Measurements from ENCODE around the gene RPRD1A. TPM values are rescaled to one million over a fixed set of nuclear protein-coding genes. Genes with fewer than 3 reads are reported as not detected.
"Not testable (repeated sequence)": the region's sequence is repeated elsewhere in the genome, so short reads cannot be mapped to it uniquely, and the experiment has no call there.

RPRD1A gene
- total RNA-seq, 2 experiments from 2014 or later = 27.9 to 32.1 TPM

DNA sequence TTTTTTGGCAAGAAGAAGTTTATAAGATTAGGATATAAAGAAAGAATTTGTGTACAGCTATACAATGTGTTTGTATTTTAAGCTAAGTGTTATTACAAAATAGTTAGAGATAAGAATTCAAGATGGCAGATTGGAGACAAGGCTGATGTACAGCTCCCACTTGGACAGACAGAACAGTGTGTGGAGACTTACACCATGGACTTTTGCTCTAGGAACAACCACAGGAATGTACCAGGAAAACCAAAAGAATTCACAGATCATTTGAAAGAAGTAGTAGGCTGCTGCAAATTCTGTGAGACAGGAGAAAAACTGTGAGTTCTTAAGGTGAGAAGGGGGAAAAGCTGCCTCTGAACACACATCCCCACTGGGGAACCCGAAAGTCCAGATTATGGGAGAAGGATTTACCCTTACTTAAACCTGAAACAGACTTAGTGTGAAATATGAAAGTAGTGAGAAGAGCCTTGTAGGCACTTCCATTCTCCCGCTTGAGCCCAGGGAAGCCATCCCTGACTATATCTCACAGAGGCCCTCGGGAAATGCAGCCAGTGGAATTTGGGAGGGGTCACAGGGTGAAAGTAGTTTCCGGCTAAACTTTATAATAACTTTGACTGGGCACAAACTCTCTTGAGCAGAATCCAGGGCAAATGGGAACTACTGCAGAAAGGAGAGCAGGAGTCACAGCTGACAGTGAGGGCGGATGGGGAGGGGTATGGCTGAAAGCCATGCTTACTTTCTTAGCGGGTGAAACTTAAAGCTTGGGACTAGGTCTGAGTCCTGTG, 11.6 kb upstream of the RPRD1A start:
- CTCF ChIA-PET = interaction anchor here (1.7 kb wide), 1 partner anchor 17 kb away, joined by 5 read pairs; no protein-coding TSS in a partner anchor
- no peak for ATAC-seq

DNA sequence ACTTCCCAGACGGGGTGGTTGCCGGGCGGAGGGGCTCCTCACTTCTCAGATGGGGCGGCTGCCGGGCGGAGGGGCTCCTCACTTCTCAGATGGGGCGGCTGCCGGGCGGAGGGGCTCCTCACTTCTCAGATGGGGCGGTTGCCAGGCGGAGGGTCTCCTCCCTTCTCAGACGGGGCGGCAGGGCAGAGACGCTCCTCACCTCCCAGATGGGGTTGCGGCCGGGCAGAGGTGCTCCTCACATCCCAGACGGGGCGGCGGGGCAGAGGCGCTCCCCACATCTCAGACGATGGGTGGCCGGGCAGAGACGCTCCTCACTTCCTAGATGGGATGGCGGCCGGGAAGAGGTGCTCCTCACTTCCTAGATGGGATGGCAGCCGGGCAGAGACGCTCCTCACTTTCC, 10.4 kb upstream of the RPRD1A start:
- intact Hi-C loops (cut with DNase I, micrococcal nuclease); H3K27me3 Mint-ChIP-seq; H3K4me1 Mint-ChIP-seq; DNase-seq; CTCF ChIA-PET; ATAC-seq; H3K4me3 Mint-ChIP-seq; H3K27ac Mint-ChIP-seq; POLR2A ChIA-PET; H3K36me3 Mint-ChIP-seq (ENCODE audit: low read depth): not testable (repeated sequence)
- peaks cover 12% of the 10 kb centered on the region for H3K9me3 Mint-ChIP-seq (ENCODE audit: low read depth)

More for the DNA sequence above, 11.6 kb upstream of the RPRD1A start:
- H3K9me3 Mint-ChIP-seq (ENCODE audit: low read depth) = peaks cover 12% of the 10 kb centered on the region
- no peak overlapping the region for H3K27ac Mint-ChIP-seq
- H3K27me3 Mint-ChIP-seq = peaks cover 3% of the 10 kb centered on the region
- no peak for DNase-seq
- peaks cover 4% of the 10 kb centered on the region for H3K4me1 Mint-ChIP-seq
- POLR2A ChIA-PET = no interaction called here
- H3K4me3 Mint-ChIP-seq = no peak overlapping the region
- intact Hi-C loops (cut with DNase I, micrococcal nuclease) = no loop called here
- no peaks in the 10 kb centered on the region for H3K36me3 Mint-ChIP-seq (ENCODE audit: low read depth)

DNA sequence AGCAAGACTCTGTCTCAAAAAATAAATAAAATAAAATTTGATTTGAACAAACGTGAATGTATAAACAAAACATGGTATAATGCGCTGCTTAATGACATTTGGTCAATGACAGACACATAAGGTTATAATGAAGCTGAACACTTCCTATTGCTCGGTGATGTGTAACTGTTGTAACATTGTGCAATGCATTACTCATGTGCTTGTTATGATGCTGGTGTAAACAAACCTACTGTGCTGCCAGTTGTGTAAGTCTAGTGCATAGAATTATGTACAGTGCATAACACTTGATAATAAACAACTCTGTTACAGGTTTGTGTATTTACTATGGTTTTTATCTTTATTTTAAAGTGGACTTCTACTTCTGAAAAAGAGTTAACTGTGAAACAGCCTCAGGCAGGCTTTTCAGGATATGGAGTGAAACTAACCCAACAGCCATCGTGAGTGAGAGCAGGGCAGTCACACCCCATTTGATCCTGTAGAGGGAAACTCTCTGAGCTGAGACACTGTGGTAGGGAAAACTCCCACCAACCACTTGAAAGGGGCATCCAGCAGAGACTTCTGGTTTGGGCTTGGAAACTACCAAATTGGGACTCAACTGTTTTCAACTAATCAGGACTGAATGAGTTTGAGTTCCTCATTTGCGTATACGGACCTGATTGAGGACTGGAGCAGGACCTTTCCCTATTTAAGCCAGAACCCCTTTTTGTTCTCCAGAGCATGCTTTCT, 8.7 kb upstream of the RPRD1A start:
- Mint-ChIP-seq H3K4me1 (no peaks in the 10 kb centered on the region), H3K27me3 (peaks cover 8% of the 10 kb centered on the region), H3K4me3 (no peak overlapping the region), H3K27ac (no peak overlapping the region), H3K9me3 (ENCODE audit: low read depth) (peaks cover 6% of the 10 kb centered on the region), H3K36me3 (ENCODE audit: low read depth) (no peaks in the 10 kb centered on the region)
- ATAC-seq (no peak), DNase-seq (no peak)
- intact Hi-C loops (cut with DNase I, micrococcal nuclease) = no loop called here
- POLR2A ChIA-PET = interaction anchor here (0.5 kb wide), 1 partner anchor 67 kb away, joined by 3 read pairs; no protein-coding TSS in a partner anchor
- CTCF ChIA-PET = no interaction called here

DNA sequence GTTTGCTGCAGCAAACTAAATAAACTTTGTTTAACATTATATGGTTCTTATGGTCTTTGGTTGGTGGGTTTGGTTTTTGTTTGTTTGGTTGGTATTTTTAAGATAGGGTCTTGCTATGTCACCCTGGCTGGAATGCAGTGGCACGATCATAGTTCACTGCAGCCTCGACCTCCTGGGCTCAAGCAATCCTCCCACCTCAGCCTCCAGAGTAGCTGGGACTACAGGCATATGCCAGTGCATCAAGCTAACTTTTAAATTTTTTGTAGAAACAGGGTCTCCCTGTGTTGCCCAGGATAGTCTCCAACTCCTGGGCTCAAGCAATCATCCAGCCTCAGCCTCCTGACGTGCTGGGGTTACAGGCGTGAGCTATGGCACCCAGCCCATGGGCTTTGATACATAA, 7.1 kb upstream of the RPRD1A start:
- DNase-seq = no peak
- intact Hi-C loops (cut with DNase I, micrococcal nuclease) = no loop called here
- ATAC-seq = no peak
- Mint-ChIP-seq H3K4me1 (no peaks in the 10 kb centered on the region), H3K27me3 (peaks cover 11% of the 10 kb centered on the region), H3K9me3 (ENCODE audit: low read depth) (no peaks in the 10 kb centered on the region), H3K36me3 (ENCODE audit: low read depth) (no peaks in the 10 kb centered on the region), H3K27ac (no peak overlapping the region), H3K4me3 (no peak overlapping the region)
- ChIA-PET POLR2A (interaction anchor here (0.6 kb wide), 1 partner anchor 851 kb away, joined by 3 read pairs; no protein-coding TSS in a partner anchor), CTCF (interaction anchor here (0.8 kb wide), 1 partner anchor 125 kb away, joined by 3 read pairs; no protein-coding TSS in a partner anchor)

DNA sequence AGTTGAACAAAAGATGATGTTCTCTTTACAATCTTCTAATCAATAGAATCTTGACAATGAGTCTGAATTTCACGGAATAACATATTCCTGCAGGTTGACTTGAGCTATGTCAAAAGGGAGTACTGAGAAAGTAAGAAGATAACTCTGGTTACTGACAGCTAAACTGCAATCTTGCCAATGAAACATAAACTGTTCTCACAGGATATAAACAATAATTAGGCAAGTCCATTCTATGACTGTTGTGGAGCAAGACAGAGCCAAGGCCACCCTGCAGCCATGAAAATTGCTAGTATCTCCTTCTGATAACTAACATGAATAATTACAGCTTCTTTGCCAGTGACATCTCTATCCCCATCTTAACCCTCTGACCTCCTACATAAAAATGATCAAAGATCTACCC, 6.3 kb upstream of the RPRD1A start:
- Mint-ChIP-seq H3K4me1 (no peaks in the 10 kb centered on the region), H3K9me3 (ENCODE audit: low read depth) (no peaks in the 10 kb centered on the region), H3K4me3 (no peak overlapping the region), H3K36me3 (ENCODE audit: low read depth) (no peaks in the 10 kb centered on the region), H3K27me3 (peaks cover 11% of the 10 kb centered on the region), H3K27ac (no peak overlapping the region)
- ATAC-seq (no peak), DNase-seq (no peak)
- POLR2A ChIA-PET = interaction anchor here (0.6 kb wide), 1 partner anchor 852 kb away, joined by 3 read pairs; no protein-coding TSS in a partner anchor
- CTCF ChIA-PET = interaction anchor here (1.0 kb wide), 1 partner anchor 117 kb away, joined by 3 read pairs; no protein-coding TSS in a partner anchor
- intact Hi-C loops (cut with DNase I, micrococcal nuclease) = no loop called here

DNA sequence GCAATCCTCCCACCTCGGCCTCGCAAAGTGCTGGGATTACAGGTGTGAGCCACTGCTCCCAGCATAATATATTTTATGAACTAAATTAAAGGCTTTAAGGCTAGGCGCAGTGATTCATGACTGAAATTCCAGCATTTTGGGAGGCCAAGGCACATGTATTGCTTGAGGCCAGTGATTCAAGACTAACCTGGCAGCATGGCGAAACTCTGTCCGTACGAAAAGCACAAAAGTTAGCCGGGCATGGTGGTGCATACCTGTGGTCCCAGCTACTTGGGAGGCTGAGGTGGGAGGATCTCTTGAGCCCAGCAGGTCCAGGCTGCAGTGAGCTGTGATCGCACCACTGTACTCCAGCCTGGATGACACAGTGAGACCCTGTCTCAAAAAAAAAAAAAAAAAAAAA, 5.0 kb upstream of the RPRD1A start:
- ATAC-seq; H3K27ac Mint-ChIP-seq; intact Hi-C loops (cut with DNase I, micrococcal nuclease); H3K4me3 Mint-ChIP-seq; DNase-seq; H3K36me3 Mint-ChIP-seq (ENCODE audit: low read depth); H3K9me3 Mint-ChIP-seq (ENCODE audit: low read depth); H3K4me1 Mint-ChIP-seq: not testable (repeated sequence)
- CTCF ChIA-PET = interaction anchor here (1.3 kb wide), 1 partner anchor 23 kb away, joined by 4 read pairs; no protein-coding TSS in a partner anchor
- POLR2A ChIA-PET = interaction anchor here (0.7 kb wide), 1 partner anchor 47 kb away, joined by 5 read pairs; no protein-coding TSS in a partner anchor
- H3K27me3 Mint-ChIP-seq = peaks cover 11% of the 10 kb centered on the region

DNA sequence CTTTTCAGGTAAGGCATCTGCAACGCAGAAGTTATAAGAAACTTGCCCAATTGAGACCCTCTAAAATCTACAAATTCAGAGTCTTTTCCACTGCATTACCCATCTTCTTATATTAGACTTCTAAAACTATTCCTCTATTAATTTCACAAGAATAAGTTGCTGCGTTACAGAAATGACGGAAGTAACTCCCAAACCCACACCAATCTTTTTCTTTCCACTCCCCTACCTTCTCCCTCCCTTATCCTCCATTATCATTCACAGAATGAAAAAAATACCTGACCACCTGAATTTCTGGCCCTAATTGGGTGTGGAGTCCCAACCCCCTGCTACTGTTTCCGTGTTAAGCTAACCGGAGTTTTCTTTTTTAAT, 689 bp downstream of the RPRD1A start:
- ChIA-PET POLR2A (interaction anchor here (0.7 kb wide), 1 partner anchor 96 kb away, joined by 3 read pairs; no protein-coding TSS in a partner anchor), CTCF (interaction anchor here (0.7 to 1.3 kb wide), 4 partner anchors 9 to 58 kb away, joined by 3 to 5 read pairs (median 4); no protein-coding TSS in a partner anchor)
- Mint-ChIP-seq H3K36me3 (ENCODE audit: low read depth) (peaks cover 11% of the 10 kb centered on the region), H3K4me3 (peak overlapping the region; percentile 78), H3K27me3 (peaks cover 3% of the 10 kb centered on the region), H3K27ac (peak overlapping the region; percentile 89), H3K4me1 (peaks cover 32% of the 10 kb centered on the region), H3K9me3 (ENCODE audit: low read depth) (no peaks in the 10 kb centered on the region)
- intact Hi-C loops (cut with DNase I, micrococcal nuclease) = loop anchor here (1.0 to 10.0 kb wide), 14 partner anchors 44 to 1202 kb away; partner anchors contain the start of genes ELP2 (in 2 of the 2), INO80C (in 2 of the 2), RMP24 (in 2 of the 2) and SLC39A6 (in 2 of the 2)
- no peak for DNase-seq
- no peak for ATAC-seq

DNA sequence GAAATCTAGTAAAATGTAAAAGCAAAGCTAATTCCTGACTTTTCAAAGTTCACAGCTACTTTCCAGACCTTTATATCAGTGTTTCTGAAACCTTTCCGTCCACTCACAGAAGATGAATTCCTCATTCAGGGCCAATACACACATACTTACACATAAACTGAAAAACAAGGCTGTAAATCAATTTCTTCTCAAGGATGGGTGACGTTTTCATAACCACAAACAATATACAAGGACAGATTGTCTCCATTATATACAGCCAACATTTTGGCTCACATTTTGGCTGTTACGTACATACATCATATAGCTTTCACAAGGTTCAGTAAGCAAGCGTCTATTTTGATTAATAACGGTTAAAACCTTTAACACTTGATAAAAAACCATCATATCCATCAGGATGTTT, 1.4 kb downstream of the RPRD1A start:
- Mint-ChIP-seq H3K27ac (peak overlapping the region; percentile 24), H3K27me3 (peaks cover 3% of the 10 kb centered on the region), H3K4me3 (peak overlapping the region; percentile 78), H3K9me3 (ENCODE audit: low read depth) (no peaks in the 10 kb centered on the region), H3K36me3 (ENCODE audit: low read depth) (peaks cover 11% of the 10 kb centered on the region), H3K4me1 (peaks cover 37% of the 10 kb centered on the region)
- intact Hi-C loops (cut with DNase I, micrococcal nuclease) = loop anchor here (2.0 to 10.0 kb wide), 7 partner anchors 43 to 1201 kb away; partner anchors contain the start of genes GALNT1 (in 1 of the 2), INO80C (in 1 of the 2), MAPRE2 (in 1 of the 2) and ZSCAN30 (in 1 of the 2)
- DNase-seq (no peak), ATAC-seq (no peak)
- ChIA-PET CTCF (interaction anchor here (1.3 kb wide), 1 partner anchor 58 kb away, joined by 3 read pairs; no protein-coding TSS in a partner anchor), POLR2A (no interaction called here)

DNA sequence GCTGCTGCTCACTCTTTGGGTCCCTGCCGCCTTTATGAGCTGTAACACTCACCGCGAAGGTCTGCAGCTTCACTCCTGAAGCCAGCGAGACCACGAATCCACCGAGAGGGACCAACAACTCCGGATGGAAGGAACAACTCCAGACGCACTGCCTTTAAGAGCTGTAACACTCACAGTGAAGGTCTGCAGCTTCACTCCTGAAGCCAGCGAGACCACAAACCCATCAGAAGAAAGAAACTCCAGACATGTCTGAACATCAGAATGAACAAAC, 2.6 kb downstream of the RPRD1A start:
- ATAC-seq; POLR2A ChIA-PET; H3K27ac Mint-ChIP-seq; H3K9me3 Mint-ChIP-seq (ENCODE audit: low read depth); DNase-seq; CTCF ChIA-PET; H3K27me3 Mint-ChIP-seq; H3K4me3 Mint-ChIP-seq: not testable (repeated sequence)
- Mint-ChIP-seq H3K36me3 (ENCODE audit: low read depth) (peaks cover 11% of the 10 kb centered on the region), H3K4me1 (peaks cover 37% of the 10 kb centered on the region)
- intact Hi-C loops (cut with DNase I, micrococcal nuclease) = loop anchor here (5.0 to 10.0 kb wide), 5 partner anchors 480 to 1200 kb away; partner anchors contain the start of genes GALNT1 (in 1 of the 2), INO80C (in 1 of the 2), MAPRE2 (in 1 of the 2) and ZSCAN30 (in 1 of the 2)

DNA sequence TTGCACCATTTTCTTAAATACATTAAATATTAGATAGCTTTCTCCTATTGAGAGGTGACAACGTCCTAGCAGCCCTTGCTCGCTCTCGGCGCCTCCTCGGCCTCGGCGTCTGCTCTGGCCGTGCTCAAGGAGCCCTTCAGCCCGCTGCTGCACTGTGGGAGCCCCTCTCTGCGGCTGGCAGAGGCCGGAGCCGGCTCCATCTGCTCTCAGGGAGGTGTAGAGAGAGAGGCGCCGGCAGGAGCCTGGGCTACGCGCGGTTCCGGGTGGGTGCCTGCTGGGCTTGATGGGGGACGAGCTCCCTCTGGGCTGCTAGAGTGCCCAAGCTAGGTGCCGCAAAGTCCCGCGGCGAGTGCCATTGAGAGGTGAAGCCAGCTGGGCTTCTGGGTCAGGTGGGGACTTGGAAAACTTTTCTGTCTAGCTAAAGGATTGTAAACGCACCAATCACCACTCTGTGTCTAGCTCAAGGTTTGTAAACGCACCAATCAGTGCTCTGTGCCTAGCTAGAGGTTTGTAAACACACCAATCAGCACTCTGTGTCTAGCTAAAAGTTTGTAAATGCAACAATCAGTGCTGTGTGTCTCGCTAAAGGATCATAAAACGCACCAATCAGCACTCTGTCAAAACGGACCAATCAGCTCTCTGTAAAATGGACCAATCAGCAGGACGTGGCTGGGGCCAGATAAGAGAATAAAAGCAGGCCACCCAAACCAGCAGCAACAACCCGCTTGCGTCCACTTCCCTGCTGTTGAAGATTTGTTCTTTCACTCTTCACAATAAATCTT, 3.1 kb downstream of the RPRD1A start:
- no peak overlapping the region for H3K4me3 Mint-ChIP-seq
- intact Hi-C loops (cut with DNase I, micrococcal nuclease) = loop anchor here (10.0 kb wide), 3 partner anchors 479 to 1199 kb away; partner anchors contain the start of genes GALNT1 (in 1 of the 2) and INO80C (in 1 of the 2)

DNA sequence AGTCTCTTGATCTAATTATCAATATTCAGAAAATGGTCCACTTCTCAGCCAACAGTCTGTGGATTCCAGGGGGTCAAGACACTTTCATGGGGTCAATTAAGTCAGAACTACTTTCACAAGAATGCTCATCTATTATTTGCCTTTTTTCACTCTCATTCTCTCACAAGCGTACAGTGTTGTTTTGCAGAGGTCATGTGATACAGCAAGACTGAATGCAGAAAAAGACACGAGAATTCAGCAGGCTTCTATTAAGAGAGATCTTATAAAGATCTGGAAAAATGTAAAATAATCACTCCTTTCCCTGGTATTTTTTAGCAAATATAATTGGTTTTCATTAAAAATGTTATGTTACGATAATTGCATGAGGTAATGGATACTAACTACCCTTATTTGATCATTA, 8.7 kb downstream of the RPRD1A start:
- Mint-ChIP-seq H3K9me3 (ENCODE audit: low read depth) (no peaks in the 10 kb centered on the region), H3K27ac (no peak overlapping the region), H3K4me3 (no peak overlapping the region), H3K27me3 (no peaks in the 10 kb centered on the region), H3K36me3 (ENCODE audit: low read depth) (peaks cover 11% of the 10 kb centered on the region), H3K4me1 (peaks cover 25% of the 10 kb centered on the region)
- DNase-seq (no peak), ATAC-seq (no peak)
- intact Hi-C loops (cut with DNase I, micrococcal nuclease) = no loop called here
- ChIA-PET POLR2A (no interaction called here), CTCF (no interaction called here)

More for the DNA sequence above, 3.1 kb downstream of the RPRD1A start:
- ATAC-seq = no peak
- Mint-ChIP-seq H3K4me1 (peaks cover 37% of the 10 kb centered on the region), H3K9me3 (ENCODE audit: low read depth) (no peaks in the 10 kb centered on the region), H3K27me3 (no peaks in the 10 kb centered on the region), H3K36me3 (ENCODE audit: low read depth) (peaks cover 11% of the 10 kb centered on the region), H3K27ac (no peak overlapping the region)
- POLR2A ChIA-PET = no interaction called here
- no peak for DNase-seq
- CTCF ChIA-PET = interaction anchor here (1.6 kb wide), 1 partner anchor 31 kb away, joined by 3 read pairs; no protein-coding TSS in a partner anchor
